Muscle of arm (tissue), 12 donors: ENCODE results near the gene SLC16A6. TPM values are rescaled to one million over a fixed set of nuclear protein-coding genes. Genes with fewer than 3 reads are reported as not detected.
"Not testable (repeated sequence)": the region's sequence is repeated elsewhere in the genome, so short reads cannot be mapped to it uniquely, and the experiment has no call there.

Experiments
- DNase-seq: peaks from one replicate; pipeline ENCODE4 v3.0.0-alpha.2; 2013
- polyA plus RNA-seq, 12 donors: library from polyadenylated mRNA; unstranded; fragments of 120-200 nt; gene quantifications; one replicate each; pipeline ENCODE4 v1.2.1, GENCODE V29; 2013; ENCODE audit not compliant: insufficient read length in 12 of 12

Gene SLC16A6
- polyA plus RNA-seq, 12 donors = 0.41 to 1.5 (median 0.62) TPM; not detected in 2

DNA sequence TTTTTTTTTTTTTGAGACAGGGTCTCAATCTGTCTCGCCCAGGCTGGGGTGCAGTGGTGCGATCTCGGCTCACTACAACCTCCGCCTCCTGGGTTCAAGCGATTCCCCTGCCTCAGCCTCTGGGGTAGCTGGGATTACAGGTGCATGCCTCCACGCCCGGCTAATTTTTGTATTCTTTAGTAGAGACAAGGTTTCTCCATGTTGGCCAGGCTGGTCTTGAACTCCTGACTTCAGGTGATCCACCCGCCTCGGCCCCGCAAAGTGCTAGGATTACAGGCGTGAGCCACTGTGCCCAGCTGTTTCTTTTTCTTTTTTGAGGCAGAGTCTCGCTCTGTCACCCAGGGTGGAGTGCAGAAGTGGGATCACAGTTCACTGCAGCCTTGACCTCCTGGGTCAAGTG is 70.1 kb downstream of the SLC16A6 start:
- not testable (repeated sequence) for DNase-seq

DNA sequence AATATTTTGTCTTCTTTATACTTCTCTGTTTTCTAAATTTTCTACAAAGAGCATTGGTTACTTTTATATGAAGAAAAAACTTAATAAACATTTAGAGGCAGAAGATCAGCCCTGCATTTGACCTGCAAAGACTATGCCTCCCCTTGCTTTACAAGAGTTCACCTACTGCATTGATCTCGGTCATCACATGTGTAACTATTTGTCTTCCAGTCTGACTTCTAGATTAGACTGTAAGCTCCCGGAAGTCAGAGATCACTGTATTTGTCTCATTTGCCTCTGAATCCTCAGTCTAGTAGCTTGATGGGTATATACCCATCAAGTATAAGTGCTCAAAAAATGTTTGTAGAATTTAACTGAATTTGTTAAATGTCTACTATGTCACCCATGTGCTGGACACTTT is 70.7 kb downstream of the SLC16A6 start:
- not testable (repeated sequence) for DNase-seq

DNA sequence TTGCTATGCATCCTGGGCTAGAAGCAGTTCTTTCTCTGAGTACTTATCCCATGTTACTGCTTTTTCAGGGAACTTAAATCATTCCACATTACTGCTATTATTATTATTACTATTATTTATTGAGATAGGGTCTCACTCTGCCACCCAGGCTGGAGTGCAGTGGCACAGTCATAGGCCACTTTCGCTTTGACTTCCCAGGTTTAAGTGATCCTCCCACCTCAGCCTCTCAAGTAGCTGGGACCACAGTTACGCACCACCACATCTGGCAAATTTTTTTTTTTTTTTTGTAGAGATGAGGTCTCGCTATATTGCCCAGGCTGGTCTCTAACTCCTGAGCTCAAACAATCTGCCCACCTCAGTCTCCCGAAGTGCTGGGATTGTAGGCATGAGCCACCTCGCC is 71.5 kb downstream of the SLC16A6 start:
- DNase-seq = not testable (repeated sequence)

Other genes with a start within 250 kb of the SLC16A6 start
- gene AMZ2, start 43.1 kb downstream of the SLC16A6 start, polyA plus RNA-seq = 10 to 100 TPM in 11 of 12 donors, not detected in 1; 52.6 to 87.9 (median 75.1) TPM
- gene ARSG, start 368 bp upstream of the SLC16A6 start, polyA plus RNA-seq = 1 to 10 TPM in 11 of 12 donors, not detected in 1; 2.7 to 9.6 (median 3.4) TPM
- 10 to 100 TPM in 11 of 12 donors, not detected in 1; 40.0 to 56.7 (median 45.3) TPM for gene WIPI1, start 166.4 kb upstream of the SLC16A6 start, polyA plus RNA-seq
- 100 to 1,000 TPM; 280 to 504 (median 393) TPM for gene PRKAR1A, start 221.3 kb upstream of the SLC16A6 start, polyA plus RNA-seq